ENCODE measurements around the gene HAUS3. TPM values are rescaled to one million over a fixed set of nuclear protein-coding genes. Genes with fewer than 3 reads are reported as not detected.

Gene HAUS3
- total and polyA plus RNA-seq, 2 experiments from 2014 or later = 21.4 to 36.0 TPM

- H3K4me2 ChIP-seq = no peak overlapping the region
- Mint-ChIP-seq H3K27ac (no peak overlapping the region), H3K27me3 (ENCODE audit: insufficient read depth, low read depth, poor library complexity) (peaks cover 3% of the 10 kb centered on the region), H3K9me3 (no peaks in the 10 kb centered on the region), H3K4me1 (peaks cover 24% of the 10 kb centered on the region), H3K4me3 (no peak overlapping the region), H3K36me3 (ENCODE audit: low read depth) (no peaks in the 10 kb centered on the region; the same call in 2 of the 3 replicates)
- H4K20me1 ChIP-seq (replicated peaks; ENCODE audit: insufficient read depth) = no peaks in the 10 kb centered on the region
- H3F3A ChIP-seq (replicated peaks; ENCODE audit: low read depth) = no peaks in the 10 kb centered on the region
- no peak overlapping the region for H3K4me3 ChIP-seq
- TF ChIP-seq JUNB (IDR thresholded peaks at IDR 0.05; ENCODE audit: unreplicated experiment) (no peak), EZH2phosphoT487 (IDR thresholded peaks at IDR 0.05; ENCODE audit: unreplicated experiment) (no peak), CREB1 (CRISPR knock-in tag; IDR thresholded peaks at IDR 0.05; ENCODE audit: low read depth) (no peak), ZNF331 (CRISPR knock-in tag; IDR thresholded peaks at IDR 0.05; ENCODE audit: low read depth) (no peak), ZNF462 (CRISPR knock-in tag; IDR thresholded peaks at IDR 0.05) (no peak), NANOG (IDR thresholded peaks at IDR 0.05; ENCODE audit: borderline replicate concordance) (no peak), POLR2AphosphoS5 (IDR thresholded peaks at IDR 0.05; ENCODE audit: low read depth) (no peak), CTCF (conservative IDR thresholded peaks at IDR 0.05; ENCODE audit: low read depth in 2 of 2) (no peak), STAT1 (IDR thresholded peaks at IDR 0.05; ENCODE audit: unreplicated experiment) (no peak)
- H3K27ac ChIP-seq (ENCODE audit: low read depth) = no peak overlapping the region
- H3K9me2 ChIP-seq (ENCODE audit: insufficient read depth) = no peaks in the 10 kb centered on the region
- H3K4me1 ChIP-seq (ENCODE audit: insufficient read depth) = peaks cover 9% of the 10 kb centered on the region
- ATAC-seq (no peak), DNase-seq (ENCODE audit: low spot score) (no peak)
- H3K27me3 ChIP-seq (ENCODE audit: insufficient read depth) = 0 out of 2 replicates have a peak, but pooled peaks cover 4% of the 10 kb centered on the region
- no peaks in the 10 kb centered on the region for H3K79me2 ChIP-seq (replicated peaks; ENCODE audit: insufficient read depth)
- no peak overlapping the region for H2AFZ ChIP-seq
- no peaks in the 10 kb centered on the region for H3K36me3 ChIP-seq (ENCODE audit: insufficient read depth)
These were observed 23.5 kb upstream of the HAUS3 start for GRCh38 chr4:2265113-2266110.
